Stimulated activated naive B cell treated with anti-CD40 and anti-IgM and Interleukin-4, amounts not matched to agents 10 μg/mL and 1 μg/mL and 100 μg/mL, for 72 hours (primary cell): ENCODE data around the gene ADGRD1.

Source experiments
- ATAC-seq, 2 donors: fragments of 150-1000 bp; cut with Tn5 transposase; replicated peaks; 2 replicates each; pipeline ENCODE4 v1.10.0; 2021; ENCODE audit warnings: moderate library complexity in 1 of 2
- DNase-seq: peaks from one replicate; pipeline ENCODE4 v3.0.0; 2021
- H3K27ac Mint-ChIP-seq: one replicate; pipeline ENCODE4 v1.8.0; 2022; ENCODE audit warnings: mild to moderate bottlenecking, mixed read lengths
- H3K27me3 Mint-ChIP-seq, 2 donors: one replicate each; pipeline ENCODE4 v1.8.0; 2022; ENCODE audit warnings: mixed read lengths in 2 of 2
- H3K36me3 Mint-ChIP-seq, 2 donors: one replicate each; pipeline ENCODE4 v1.8.0; 2022; ENCODE audit warnings: mixed read lengths in 2 of 2, mild to moderate bottlenecking in 1 of 2
- H3K4me1 Mint-ChIP-seq, 2 donors: one replicate each; pipeline ENCODE4 v1.8.0; 2022; ENCODE audit warnings: mixed read lengths in 2 of 2, mild to moderate bottlenecking in 1 of 2
- H3K4me3 Mint-ChIP-seq, 2 donors: one replicate each; pipeline ENCODE4 v1.8.0; 2022; ENCODE audit warnings: mild to moderate bottlenecking in 2 of 2, mixed read lengths in 2 of 2, moderate library complexity in 1 of 2
- H3K9me3 Mint-ChIP-seq, 2 donors: one replicate each; pipeline ENCODE4 v1.8.0; 2022; ENCODE audit warnings: mixed read lengths in 2 of 2, mild to moderate bottlenecking in 1 of 2

ADGRD1 gene

GRCh38 chr12:131153016-131153415 lies 199.3 kb downstream of the ADGRD1 start:
- ATAC-seq (no peak), DNase-seq (no peak)
- H3K9me3 Mint-ChIP-seq: peaks cover 8 to 11% of the 10 kb centered on the region in 2 donors
- H3K4me3 Mint-ChIP-seq: no peak overlapping the region
- no peak overlapping the region for H3K27ac Mint-ChIP-seq
- no peaks in the 10 kb centered on the region for H3K4me1 Mint-ChIP-seq
- H3K27me3 Mint-ChIP-seq: peaks cover 0 to 7% of the 10 kb centered on the region in 2 donors
- H3K36me3 Mint-ChIP-seq: no peaks in the 10 kb centered on the region

GRCh38 chr12:131153956-131154355 lies 200.2 kb downstream of the ADGRD1 start:
- no peak for DNase-seq
- no peaks in the 10 kb centered on the region for H3K4me1 Mint-ChIP-seq
- no peak overlapping the region for H3K4me3 Mint-ChIP-seq
- H3K27ac Mint-ChIP-seq: no peak overlapping the region
- ATAC-seq: no peak
- peaks cover 8 to 11% of the 10 kb centered on the region in 2 donors for H3K9me3 Mint-ChIP-seq
- peaks cover 0 to 7% of the 10 kb centered on the region in 2 donors for H3K27me3 Mint-ChIP-seq
- no peaks in the 10 kb centered on the region for H3K36me3 Mint-ChIP-seq

- Mint-ChIP-seq H3K4me3 (no peak overlapping the region), H3K27me3 (peaks cover 0 to 7% of the 10 kb centered on the region in 2 donors), H3K4me1 (no peaks in the 10 kb centered on the region), H3K9me3 (peaks cover 8 to 11% of the 10 kb centered on the region in 2 donors), H3K36me3 (no peaks in the 10 kb centered on the region), H3K27ac (no peak overlapping the region)
- DNase-seq (no peak), ATAC-seq (no peak)
Observed at GRCh38 chr12:131155131-131155530, 201.4 kb downstream of the ADGRD1 start.

- ATAC-seq: no peak
- H3K36me3 Mint-ChIP-seq: no peaks in the 10 kb centered on the region
- H3K9me3 Mint-ChIP-seq: no peaks in the 10 kb centered on the region
- no peak overlapping the region for H3K4me3 Mint-ChIP-seq
- peaks cover 0 to 7% of the 10 kb centered on the region in 2 donors for H3K27me3 Mint-ChIP-seq
- H3K27ac Mint-ChIP-seq: no peak overlapping the region
- no peak for DNase-seq
- H3K4me1 Mint-ChIP-seq: no peaks in the 10 kb centered on the region
Observed at GRCh38 chr12:131157743-131158142, 204.0 kb downstream of the ADGRD1 start.

GRCh38 chr12:131159660-131160059 lies 206.0 kb downstream of the ADGRD1 start:
- H3K4me1 Mint-ChIP-seq: no peaks in the 10 kb centered on the region
- no peak for ATAC-seq

GRCh38 chr12:131162113-131162512 lies 208.4 kb downstream of the ADGRD1 start:
- H3K36me3 Mint-ChIP-seq: no peaks in the 10 kb centered on the region
- H3K27ac Mint-ChIP-seq: no peak overlapping the region
- peaks cover 0 to 6% of the 10 kb centered on the region in 2 donors for H3K27me3 Mint-ChIP-seq
- H3K4me3 Mint-ChIP-seq: no peak overlapping the region
- no peaks in the 10 kb centered on the region for H3K4me1 Mint-ChIP-seq
- ATAC-seq (no peak), DNase-seq (no peak)
- no peaks in the 10 kb centered on the region for H3K9me3 Mint-ChIP-seq

More at GRCh38 chr12:131159660-131160059, 206.0 kb downstream of the ADGRD1 start:
- Mint-ChIP-seq H3K27me3 (no peaks in the 10 kb centered on the region), H3K4me3 (no peak overlapping the region), H3K9me3 (no peaks in the 10 kb centered on the region), H3K36me3 (no peaks in the 10 kb centered on the region), H3K27ac (no peak overlapping the region)
- DNase-seq: no peak

GRCh38 chr12:131163189-131163738 lies 209.6 kb downstream of the ADGRD1 start:
- Mint-ChIP-seq H3K4me1 (no peaks in the 10 kb centered on the region), H3K36me3 (no peaks in the 10 kb centered on the region), H3K27me3 (peaks cover 0 to 8% of the 10 kb centered on the region in 2 donors), H3K9me3 (no peaks in the 10 kb centered on the region), H3K4me3 (no peak overlapping the region), H3K27ac (no peak overlapping the region)
- no peak for DNase-seq
- no peak for ATAC-seq

- H3K9me3 Mint-ChIP-seq: no peaks in the 10 kb centered on the region
- no peak for ATAC-seq
- H3K4me3 Mint-ChIP-seq: no peak overlapping the region
- H3K36me3 Mint-ChIP-seq: no peaks in the 10 kb centered on the region
- DNase-seq: no peak
- peaks cover 0 to 11% of the 10 kb centered on the region in 2 donors for H3K27me3 Mint-ChIP-seq
- no peaks in the 10 kb centered on the region for H3K4me1 Mint-ChIP-seq
- no peak overlapping the region for H3K27ac Mint-ChIP-seq
Observed at GRCh38 chr12:131164096-131164872, 210.6 kb downstream of the ADGRD1 start.

- Mint-ChIP-seq H3K36me3 (no peaks in the 10 kb centered on the region), H3K4me3 (no peak overlapping the region), H3K27me3 (peaks cover 0 to 15% of the 10 kb centered on the region in 2 donors), H3K27ac (no peak overlapping the region), H3K9me3 (no peaks in the 10 kb centered on the region), H3K4me1 (no peaks in the 10 kb centered on the region)
- DNase-seq (no peak), ATAC-seq (no peak)
Observed at GRCh38 chr12:131166717-131167116, 213.0 kb downstream of the ADGRD1 start.

GRCh38 chr12:131167334-131167733 lies 213.6 kb downstream of the ADGRD1 start:
- no peak for DNase-seq
- H3K27ac Mint-ChIP-seq: no peak overlapping the region
- peaks cover 0 to 15% of the 10 kb centered on the region in 2 donors for H3K27me3 Mint-ChIP-seq
- H3K4me1 Mint-ChIP-seq: no peaks in the 10 kb centered on the region
- ATAC-seq: no peak
- no peaks in the 10 kb centered on the region for H3K36me3 Mint-ChIP-seq
- peaks cover 0 to 2% of the 10 kb centered on the region in 2 donors for H3K9me3 Mint-ChIP-seq
- H3K4me3 Mint-ChIP-seq: no peak overlapping the region

GRCh38 chr12:131171029-131171428 lies 217.3 kb downstream of the ADGRD1 start:
- Mint-ChIP-seq H3K27ac (no peak overlapping the region), H3K4me1 (no peaks in the 10 kb centered on the region), H3K36me3 (peaks cover 0 to 6% of the 10 kb centered on the region in 2 donors), H3K27me3 (peaks cover 0 to 9% of the 10 kb centered on the region in 2 donors), H3K9me3 (peaks cover 14 to 15% of the 10 kb centered on the region in 2 donors), H3K4me3 (no peak overlapping the region)
- no peak for ATAC-seq
- DNase-seq: no peak

GRCh38 chr12:131174901-131175300 lies 221.2 kb downstream of the ADGRD1 start:
- H3K27me3 Mint-ChIP-seq: no peaks in the 10 kb centered on the region

GRCh38 chr12:131176266-131176665 lies 222.6 kb downstream of the ADGRD1 start:
- H3K27ac Mint-ChIP-seq: no peak overlapping the region
- peaks cover 0 to 6% of the 10 kb centered on the region in 2 donors for H3K36me3 Mint-ChIP-seq
- no peaks in the 10 kb centered on the region for H3K4me1 Mint-ChIP-seq
- DNase-seq (no peak), ATAC-seq (no peak)
- peaks cover 15 to 20% of the 10 kb centered on the region in 2 donors for H3K9me3 Mint-ChIP-seq
- H3K27me3 Mint-ChIP-seq: no peaks in the 10 kb centered on the region
- H3K4me3 Mint-ChIP-seq: no peak overlapping the region

More at GRCh38 chr12:131174901-131175300, 221.2 kb downstream of the ADGRD1 start:
- DNase-seq (no peak), ATAC-seq (no peak)
- H3K4me3 Mint-ChIP-seq: no peak overlapping the region
- H3K27ac Mint-ChIP-seq: no peak overlapping the region
- no peaks in the 10 kb centered on the region for H3K4me1 Mint-ChIP-seq
- peaks cover 0 to 6% of the 10 kb centered on the region in 2 donors for H3K36me3 Mint-ChIP-seq
- H3K9me3 Mint-ChIP-seq: peaks cover 15 to 20% of the 10 kb centered on the region in 2 donors

GRCh38 chr12:131176926-131177325 lies 223.2 kb downstream of the ADGRD1 start:
- H3K36me3 Mint-ChIP-seq: peaks cover 0 to 6% of the 10 kb centered on the region in 2 donors
- H3K4me3 Mint-ChIP-seq: no peak overlapping the region
- no peaks in the 10 kb centered on the region for H3K27me3 Mint-ChIP-seq
- no peak overlapping the region for H3K27ac Mint-ChIP-seq
- no peaks in the 10 kb centered on the region for H3K4me1 Mint-ChIP-seq
- ATAC-seq (no peak), DNase-seq (no peak)
- H3K9me3 Mint-ChIP-seq: peaks cover 15 to 20% of the 10 kb centered on the region in 2 donors

GRCh38 chr12:131177599-131177998 lies 223.9 kb downstream of the ADGRD1 start:
- Mint-ChIP-seq H3K36me3 (peaks cover 0 to 6% of the 10 kb centered on the region in 2 donors), H3K27me3 (no peaks in the 10 kb centered on the region), H3K4me3 (no peak overlapping the region), H3K27ac (no peak overlapping the region), H3K9me3 (peaks cover 15 to 18% of the 10 kb centered on the region in 2 donors), H3K4me1 (no peaks in the 10 kb centered on the region)
- no peak for ATAC-seq
- DNase-seq: no peak
